PC-9 (cell line): ENCODE results near the gene FILIP1L. TPM values are rescaled to one million over a fixed set of nuclear protein-coding genes. Genes with fewer than 3 reads are reported as not detected.

Experiments
- BruUV-seq: library from RNA; stranded (reverse); fragments of 400-500 nt; replicated peaks from 2 replicates; lab custom pipeline; 2021; lab: Mats Ljungman, UMichigan
- CTCF ChIA-PET: fragments of 300-600 bp; sonication (Branson Sonifier 250); formaldehyde crosslinking; loops from one replicate; lab custom pipeline; 2022; ENCODE audit warnings: antibody characterized with exemption; lab: Charles Lee
- POLR2A ChIA-PET: fragments of 300-600 bp; sonication (Branson Sonifier 250); formaldehyde crosslinking; loops from one replicate; lab custom pipeline; 2022; ENCODE audit warnings: antibody characterized with exemption; ENCODE audit not compliant: unreplicated experiment; lab: Charles Lee
- DNase-seq, 2 experiments: peaks; one replicate each; pipeline versions ENCODE4 v3.0.0 to v3.0.0-alpha.2; 2015 to 2022; ENCODE audit warnings: mixed read lengths in 1 of 2
- H2AFZ ChIP-seq: fragments of 200-600 bp; sonication (generic); 2 replicates; pipeline ENCODE4 v1.8.1; 2017; ENCODE audit warnings: antibody characterized with exemption
- H3F3A ChIP-seq: fragments of 200-600 bp; sonication (generic); 2 replicates; pipeline ENCODE4 v1.8.1; 2017; ENCODE audit warnings: antibody characterized with exemption, mild to moderate bottlenecking, low read depth; ENCODE audit not compliant: insufficient read depth
- H3K27ac ChIP-seq: fragments of 200-600 bp; sonication (generic); 2 replicates; pipeline ENCODE4 v1.6.1; 2016; ENCODE audit warnings: mixed run types
- H3K27me3 ChIP-seq: fragments of 200-600 bp; sonication (generic); 2 replicates; pipeline ENCODE4 v1.6.1; 2016; ENCODE audit warnings: low read depth, mixed run types; ENCODE audit not compliant: insufficient read depth
- H3K36me3 ChIP-seq: fragments of 200-600 bp; sonication (generic); 2 replicates; pipeline ENCODE4 v1.6.1; 2016; ENCODE audit warnings: low read depth, mixed run types
- H3K4me1 ChIP-seq: fragments of 200-600 bp; sonication (generic); replicated peaks from 2 replicates; pipeline ENCODE4 v1.6.1; 2016; ENCODE audit warnings: mixed run types; ENCODE audit not compliant: insufficient read depth
- H3K4me2 ChIP-seq: fragments of 200-600 bp; sonication (generic); 2 replicates; pipeline ENCODE4 v1.6.1; 2017; ENCODE audit warnings: mixed run types
- H3K4me3 ChIP-seq: fragments of 200-600 bp; sonication (generic); 2 replicates; pipeline ENCODE4 v1.6.1; 2016; ENCODE audit warnings: mixed run types
- H3K79me2 ChIP-seq: fragments of 200-600 bp; sonication (generic); 2 replicates; pipeline ENCODE4 v1.6.1; 2017; ENCODE audit warnings: low read depth, mixed run types
- H3K9me2 ChIP-seq: fragments of 200-600 bp; sonication (generic); 2 replicates; pipeline ENCODE4 v1.8.1; 2017; ENCODE audit warnings: mild to moderate bottlenecking; ENCODE audit not compliant: insufficient read depth
- H3K9me3 ChIP-seq: fragments of 200-600 bp; sonication (generic); 2 replicates; pipeline ENCODE4 v1.8.1; 2016; ENCODE audit warnings: low read depth; ENCODE audit not compliant: insufficient read depth
- H4K20me1 ChIP-seq: fragments of 200-600 bp; sonication (generic); 2 replicates; pipeline ENCODE4 v1.8.1; 2017; ENCODE audit not compliant: insufficient read depth
- CTCF ChIP-seq: fragments of 200-600 bp; sonication (generic); conservative IDR thresholded peaks from 2 replicates; pipeline ENCODE4 v1.6.1; 2017; ENCODE audit warnings: mixed run types, antibody characterized with exemption, mild to moderate bottlenecking, moderate library complexity
- EZH2 ChIP-seq: fragments of 200-600 bp; sonication (generic); IDR thresholded peaks from 2 replicates; pipeline ENCODE4 v1.8.0; 2017; ENCODE audit warnings: antibody characterized with exemption, low read depth
- intact Hi-C: fragments of 100-400 bp; cut with micrococcal nuclease; formaldehyde crosslinking; loops from one replicate; pipeline ENCODE4 v1.10.0; 2022; ENCODE audit not compliant: unreplicated experiment
- total RNA-seq: library from RNA; stranded (reverse); gene quantifications from 2 replicates; pipeline ENCODE4 v1.2.3, GENCODE V29; 2021

The FILIP1L gene
- total RNA-seq, 1 experiment from 2014 or later: 16.8 TPM

DNA sequence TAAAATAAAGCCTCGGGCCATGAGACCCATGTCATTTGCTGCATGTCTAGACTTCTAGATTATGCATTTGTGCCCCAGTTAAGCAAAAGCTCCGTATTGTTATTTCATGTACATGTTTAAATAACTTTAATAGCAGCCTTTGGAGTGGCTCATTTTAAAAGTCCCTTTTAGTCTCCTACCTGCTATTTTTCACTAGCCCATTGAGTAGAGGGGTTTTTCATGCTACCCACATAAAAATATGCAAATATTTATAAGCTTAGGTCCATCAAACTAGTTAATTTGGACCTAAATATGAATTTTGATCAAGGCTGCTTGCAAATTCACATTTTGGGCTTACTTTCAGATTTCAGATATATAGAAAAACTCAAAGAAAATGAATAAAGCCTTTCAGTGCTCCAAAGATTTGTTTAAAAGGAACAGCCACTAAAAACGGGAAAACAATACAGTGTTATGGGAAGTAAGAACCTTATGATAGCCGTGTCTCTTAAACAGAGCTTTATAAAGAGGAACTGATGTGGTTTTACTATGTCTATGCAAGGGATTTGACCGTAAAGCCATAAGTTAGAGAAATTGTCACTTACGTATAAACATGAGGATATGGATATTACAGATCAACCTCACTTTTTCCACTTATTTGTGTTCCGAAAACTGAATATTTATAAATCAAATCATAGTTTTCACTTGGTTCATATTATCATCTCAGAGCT, 30.0 kb downstream of the FILIP1L start:
- CTCF ChIA-PET: interaction anchor here (0.6 kb wide), 1 partner anchor 1615 kb away, joined by 5 read pairs; no protein-coding TSS in a partner anchor
- H3F3A ChIP-seq: no peaks in the 10 kb centered on the region
- DNase-seq: no peak
- H3K27me3 ChIP-seq: no peaks in the 10 kb centered on the region
- no peak overlapping the region for H3K27ac ChIP-seq
- no peaks in the 10 kb centered on the region for H3K79me2 ChIP-seq
- no peak overlapping the region for H3K4me2 ChIP-seq
- no peak overlapping the region for H2AFZ ChIP-seq
- no peaks in the 10 kb centered on the region for H3K4me1 ChIP-seq
- no peaks in the 10 kb centered on the region for H4K20me1 ChIP-seq
- BruUV-seq: no TSS peak
- no peaks in the 10 kb centered on the region for H3K9me3 ChIP-seq
- TF ChIP-seq CTCF (no peak), EZH2 (no peak)
- H3K36me3 ChIP-seq: no peaks in the 10 kb centered on the region
- POLR2A ChIA-PET: no interaction called here
- H3K4me3 ChIP-seq: no peak overlapping the region
- intact Hi-C loops: no loop called here
- peaks cover 4% of the 10 kb centered on the region; the same call in 1 of the 2 replicates for H3K9me2 ChIP-seq

- Histone ChIP-seq H3K79me2 (no peaks in the 10 kb centered on the region), H3K27ac (no peak overlapping the region), H3K4me3 (no peak overlapping the region), H4K20me1 (no peaks in the 10 kb centered on the region), H3K4me2 (no peak overlapping the region), H3K9me2 (peaks cover 4% of the 10 kb centered on the region; the same call in 1 of the 2 replicates), H2AFZ (no peak overlapping the region), H3K27me3 (no peaks in the 10 kb centered on the region), H3F3A (no peaks in the 10 kb centered on the region), H3K4me1 (no peaks in the 10 kb centered on the region), H3K9me3 (no peaks in the 10 kb centered on the region), H3K36me3 (no peaks in the 10 kb centered on the region)
- CTCF ChIA-PET: no interaction called here
- no peak for DNase-seq
- POLR2A ChIA-PET: no interaction called here
- intact Hi-C loops: no loop called here
- BruUV-seq: no TSS peak
- TF ChIP-seq CTCF (no peak), EZH2 (no peak)
Observed at GRCh38 chr3:100083209-100083608, 31.1 kb downstream of the FILIP1L start.

DNA sequence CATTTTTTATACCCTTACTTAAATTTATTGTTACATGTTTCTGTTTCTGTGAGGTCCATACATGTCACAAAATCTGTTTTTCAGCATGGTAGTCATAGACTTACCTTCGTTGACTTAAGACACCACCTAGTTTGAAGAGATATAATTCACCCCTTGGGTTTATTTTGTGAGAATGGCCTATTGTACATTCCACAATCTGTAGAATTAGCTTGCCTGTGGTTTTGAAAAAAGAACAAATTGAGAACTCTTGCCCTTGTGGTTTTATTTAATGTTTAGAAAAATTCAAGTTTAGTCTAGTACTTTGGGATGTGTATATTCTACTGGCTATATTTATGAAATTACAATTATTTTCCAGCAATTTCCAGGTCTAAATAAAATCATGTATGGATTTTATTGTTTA, 31.6 kb downstream of the FILIP1L start:
- intact Hi-C loops: no loop called here
- CTCF ChIA-PET: no interaction called here
- Histone ChIP-seq H3K4me3 (no peak overlapping the region), H4K20me1 (no peaks in the 10 kb centered on the region), H3K27ac (no peak overlapping the region), H3K27me3 (no peaks in the 10 kb centered on the region), H3K9me2 (peaks cover 4% of the 10 kb centered on the region; the same call in 1 of the 2 replicates), H3K4me2 (no peak overlapping the region), H3F3A (no peaks in the 10 kb centered on the region), H3K4me1 (no peaks in the 10 kb centered on the region), H3K79me2 (no peaks in the 10 kb centered on the region), H3K9me3 (no peaks in the 10 kb centered on the region), H3K36me3 (no peaks in the 10 kb centered on the region), H2AFZ (no peak overlapping the region)
- no peak for DNase-seq
- TF ChIP-seq EZH2 (no peak), CTCF (no peak)
- no TSS peak for BruUV-seq
- POLR2A ChIA-PET: no interaction called here
